GM23338 (cell line): Measurements from ENCODE around the gene OLA1. TPM values are rescaled to one million over a fixed set of nuclear protein-coding genes. Genes with fewer than 3 reads are reported as not detected.

ENCODE experiments used
- ATAC-seq: fragments of 200-7000 bp; cut with Tn5 transposase; 3 replicates; pipeline ENCODE4 v1.9.1; 2020
- DNase-seq: peaks from one replicate; pipeline ENCODE4 v3.0.0-alpha.2; 2015; ENCODE audit warnings: low spot score
- H2AFZ ChIP-seq: fragments of 200-600 bp; sonication (generic); 2 replicates; pipeline ENCODE4 v1.8.0; 2016; ENCODE audit warnings: antibody characterized with exemption, mild to moderate bottlenecking, moderate library complexity
- H3F3A ChIP-seq: fragments of 200-600 bp; sonication (generic); replicated peaks from 2 replicates; pipeline ENCODE4 v1.8.0; 2017; ENCODE audit warnings: antibody characterized with exemption, mixed run types, low read depth
- H3K27ac ChIP-seq: fragments of 200-600 bp; sonication (generic); 2 replicates; pipeline ENCODE4 v1.6.1; 2016; ENCODE audit warnings: low read depth
- H3K27me3 ChIP-seq: fragments of 200-600 bp; sonication (generic); 2 replicates; pipeline ENCODE4 v1.8.0; 2016; ENCODE audit warnings: mild to moderate bottlenecking, mixed run types, moderate library complexity; ENCODE audit not compliant: insufficient read depth
- H3K36me3 ChIP-seq: fragments of 200-600 bp; sonication (generic); 2 replicates; pipeline ENCODE4 v1.8.0; 2016; ENCODE audit warnings: mild to moderate bottlenecking; ENCODE audit not compliant: insufficient read depth
- H3K4me1 ChIP-seq: fragments of 200-600 bp; sonication (generic); 2 replicates; pipeline ENCODE4 v1.8.0; 2016; ENCODE audit warnings: mild to moderate bottlenecking, moderate library complexity; ENCODE audit not compliant: insufficient read depth
- H3K4me2 ChIP-seq: fragments of 200-600 bp; sonication (generic); 2 replicates; pipeline ENCODE4 v1.7.1; 2017; ENCODE audit warnings: mixed run types
- H3K4me3 ChIP-seq: fragments of 200-600 bp; sonication (generic); 2 replicates; pipeline ENCODE4 v1.6.1; 2016; ENCODE audit warnings: mixed run types
- H3K79me2 ChIP-seq: fragments of 200-600 bp; sonication (generic); replicated peaks from 2 replicates; pipeline ENCODE4 v1.8.0; 2017; ENCODE audit warnings: mild to moderate bottlenecking; ENCODE audit not compliant: insufficient read depth
- H3K9me2 ChIP-seq: fragments of 200-600 bp; sonication (generic); 2 replicates; pipeline ENCODE4 v1.8.0; 2017; ENCODE audit not compliant: insufficient read depth
- H4K20me1 ChIP-seq: fragments of 200-600 bp; sonication (generic); replicated peaks from 2 replicates; pipeline ENCODE4 v1.8.0; 2017; ENCODE audit warnings: mild to moderate bottlenecking; ENCODE audit not compliant: insufficient read depth
- H3K27ac Mint-ChIP-seq: 2 replicates; pipeline ENCODE4 v1.8.0; 2020; ENCODE audit warnings: inconsistent platforms, mild to moderate bottlenecking, moderate library complexity, mixed read lengths
- H3K27me3 Mint-ChIP-seq: 3 replicates; pipeline ENCODE4 v1.8.0; 2022; ENCODE audit warnings: low read depth, mild to moderate bottlenecking, moderate library complexity, mixed read lengths, inconsistent platforms; ENCODE audit not compliant: insufficient read depth, poor library complexity
- H3K36me3 Mint-ChIP-seq: 3 replicates; pipeline ENCODE4 v1.8.0; 2021; ENCODE audit warnings: low read depth, mild to moderate bottlenecking, inconsistent platforms, moderate library complexity, mixed read lengths
- H3K4me1 Mint-ChIP-seq: 3 replicates; pipeline ENCODE4 v1.8.0; 2020; ENCODE audit warnings: mild to moderate bottlenecking, inconsistent platforms, mixed read lengths
- H3K4me3 Mint-ChIP-seq: 3 replicates; pipeline ENCODE4 v1.8.0; 2021; ENCODE audit warnings: moderate library complexity, mild to moderate bottlenecking, inconsistent platforms, mixed read lengths
- H3K9me3 Mint-ChIP-seq: 3 replicates; pipeline ENCODE4 v1.8.0; 2020; ENCODE audit warnings: moderate library complexity, mild to moderate bottlenecking, inconsistent platforms, mixed read lengths
- CREB1 ChIP-seq: fragments of 250-450 bp; sonication (Bioruptor Pico); IDR thresholded peaks from 2 replicates; pipeline ENCODE4 v1.5.0; 2020; ENCODE audit warnings: low read depth, mild to moderate bottlenecking, moderate library complexity
- CTCF ChIP-seq, 2 experiments: fragments of 200-600 bp in 1 of 2; sonication (generic) in 1 of 2; conservative IDR thresholded peaks; 2 replicates each; pipeline versions ENCODE4 v1.5.1 to v1.6.1; 2016 to 2017; ENCODE audit warnings: antibody characterized with exemption in 2 of 2, low read depth in 2 of 2, mild to moderate bottlenecking in 2 of 2, moderate library complexity in 1 of 2
- EZH2 ChIP-seq: fragments of 200-600 bp; sonication (generic); IDR thresholded peaks from one replicate; pipeline ENCODE4 v1.8.0; 2017; ENCODE audit warnings: antibody characterized with exemption, mild to moderate bottlenecking, low read depth; ENCODE audit not compliant: unreplicated experiment
- EZH2phosphoT487 ChIP-seq: fragments of 200-600 bp; sonication (generic); IDR thresholded peaks from one replicate; pipeline ENCODE4 v1.8.1; 2018; ENCODE audit warnings: antibody characterized with exemption; ENCODE audit not compliant: unreplicated experiment
- NANOG ChIP-seq: IDR thresholded peaks from 2 replicates; pipeline ENCODE4 v1.6.1; 2016; ENCODE audit warnings: antibody characterized with exemption, borderline replicate concordance
- REST ChIP-seq: IDR thresholded peaks from one replicate; pipeline ENCODE4 v1.6.1; 2018; ENCODE audit warnings: antibody characterized with exemption; ENCODE audit not compliant: unreplicated experiment
- STAT1 ChIP-seq: IDR thresholded peaks from one replicate; pipeline ENCODE4 v1.6.1; 2016; ENCODE audit warnings: antibody characterized with exemption; ENCODE audit not compliant: unreplicated experiment
- ZNF331 ChIP-seq: fragments of 250-450 bp; sonication (Bioruptor Pico); IDR thresholded peaks from 2 replicates; pipeline ENCODE4 v1.5.0; 2020; ENCODE audit warnings: low read depth, mild to moderate bottlenecking, moderate library complexity
- polyA plus RNA-seq: library from polyadenylated mRNA; unstranded; fragments of >200 nt; fragmentation: Nextera tagmentation; extraction: Ambion mirVana; gene quantifications from 2 replicates; pipeline ENCODE4 v1.2.1, GENCODE V29; 2016
- total RNA-seq: library from RNA; depleted of rRNA; stranded (reverse); fragments of >200 nt; shearing (Covaris generic); gene quantifications from 2 replicates; pipeline ENCODE4 v1.2.3, GENCODE V29; 2014
- TF ChIP-seq, protein P1 (sequence below): IDR thresholded peaks from 2 replicates; pipeline ENCODE4 v1.6.1; 2016; ENCODE audit warnings: antibody characterized with exemption

The OLA1 gene
- total and polyA plus RNA-seq, 2 experiments from 2014 or later, result 104 to 242 TPM

DNA sequence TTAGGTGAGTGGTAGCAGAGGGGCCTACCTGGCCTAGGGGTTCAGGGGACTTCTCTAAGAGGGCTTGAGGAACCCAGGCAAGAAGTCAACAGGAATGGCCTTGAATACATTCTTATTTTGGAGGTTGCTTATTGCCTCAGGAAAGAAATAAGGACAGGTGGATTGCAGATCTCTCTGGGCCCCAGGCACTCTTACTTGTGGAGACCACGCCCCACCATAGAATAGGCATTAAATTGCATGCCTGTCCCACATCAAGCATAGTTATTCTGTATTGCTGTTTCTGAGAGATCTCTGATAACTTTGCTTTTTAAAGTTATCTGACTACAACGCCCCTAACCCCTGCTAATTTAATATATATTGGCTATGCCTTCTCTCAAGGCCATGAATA, 215.2 kb downstream of the OLA1 start:
- no peak for DNase-seq
- H3K27ac ChIP-seq, result no peak overlapping the region
- no peaks in the 10 kb centered on the region for H3K79me2 ChIP-seq
- no peak for ATAC-seq
- no peaks in the 10 kb centered on the region for H3K36me3 ChIP-seq
- TF ChIP-seq NANOG, result no peak
- no peak overlapping the region for H3K4me2 ChIP-seq
- peaks cover 6% of the 10 kb centered on the region for H3K4me1 ChIP-seq
- Mint-ChIP-seq H3K27me3 (peaks cover 5% of the 10 kb centered on the region), H3K27ac (no peak overlapping the region), H3K4me3 (no peak overlapping the region), H3K4me1 (peaks cover 24% of the 10 kb centered on the region), H3K9me3 (no peaks in the 10 kb centered on the region), H3K36me3 (no peaks in the 10 kb centered on the region)
- no peaks in the 10 kb centered on the region for H3F3A ChIP-seq
- H2AFZ ChIP-seq, result no peak overlapping the region
- H3K27me3 ChIP-seq, result no peaks in the 10 kb centered on the region
- no peaks in the 10 kb centered on the region for H4K20me1 ChIP-seq
- no peak overlapping the region for H3K4me3 ChIP-seq
- no peaks in the 10 kb centered on the region; the same call in 1 of the 2 replicates for H3K9me2 ChIP-seq

- no peak overlapping the region for H3K27ac ChIP-seq
- ATAC-seq (no peak), DNase-seq (no peak)
- no peaks in the 10 kb centered on the region for H4K20me1 ChIP-seq
- no peaks in the 10 kb centered on the region for H3K27me3 ChIP-seq
- no peak overlapping the region for H2AFZ ChIP-seq
- no peaks in the 10 kb centered on the region; the same call in 1 of the 2 replicates for H3K9me2 ChIP-seq
- Mint-ChIP-seq H3K9me3 (no peaks in the 10 kb centered on the region), H3K4me1 (peaks cover 17% of the 10 kb centered on the region), H3K27me3 (peaks cover 8% of the 10 kb centered on the region), H3K36me3 (no peaks in the 10 kb centered on the region), H3K27ac (no peak overlapping the region), H3K4me3 (no peak overlapping the region)
- 0 out of 2 replicates have a peak, but pooled peaks cover 4% of the 10 kb centered on the region for H3F3A ChIP-seq
- H3K36me3 ChIP-seq, result no peaks in the 10 kb centered on the region
- peaks cover under 1% of the 10 kb centered on the region; the same call in 1 of the 2 replicates for H3K4me1 ChIP-seq
- no peak overlapping the region for H3K4me3 ChIP-seq
- no peak overlapping the region for H3K4me2 ChIP-seq
- no peaks in the 10 kb centered on the region for H3K79me2 ChIP-seq
- TF ChIP-seq EZH2phosphoT487 (no peak), REST (no peak), CREB1 (CRISPR knock-in tag) (no peak), NANOG (no peak), CTCF (conservative IDR thresholded peaks at IDR 0.05; ENCODE audit: low read depth in 2 of 2) (no peak), ZNF331 (CRISPR knock-in tag) (no peak), EZH2 (no peak), STAT1 (no peak)
- TF ChIP-seq, protein P1, sequence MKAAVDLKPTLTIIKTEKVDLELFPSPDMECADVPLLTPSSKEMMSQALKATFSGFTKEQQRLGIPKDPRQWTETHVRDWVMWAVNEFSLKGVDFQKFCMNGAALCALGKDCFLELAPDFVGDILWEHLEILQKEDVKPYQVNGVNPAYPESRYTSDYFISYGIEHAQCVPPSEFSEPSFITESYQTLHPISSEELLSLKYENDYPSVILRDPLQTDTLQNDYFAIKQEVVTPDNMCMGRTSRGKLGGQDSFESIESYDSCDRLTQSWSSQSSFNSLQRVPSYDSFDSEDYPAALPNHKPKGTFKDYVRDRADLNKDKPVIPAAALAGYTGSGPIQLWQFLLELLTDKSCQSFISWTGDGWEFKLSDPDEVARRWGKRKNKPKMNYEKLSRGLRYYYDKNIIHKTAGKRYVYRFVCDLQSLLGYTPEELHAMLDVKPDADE, result no peak
These were observed 217.1 kb downstream of the OLA1 start for GRCh38 chr2:174031226-174031625.
